HepG2 (cell line): ENCODE measurements around the gene TLE7. TPM values are rescaled to one million over a fixed set of nuclear protein-coding genes. Genes with fewer than 3 reads are reported as not detected.

ENCODE experiments used
- HMGXB3 ChIP-seq: sonication (generic); formaldehyde crosslinking; IDR thresholded peaks from 2 replicates; pipeline ENCODE4 v1.4.0; 2020; ENCODE audit warnings: missing genetic modification reagents, borderline replicate concordance
- HOXA7 ChIP-seq: sonication (generic); formaldehyde crosslinking; IDR thresholded peaks from 2 replicates; pipeline ENCODE4 v1.8.1; 2022; ENCODE audit warnings: mild to moderate bottlenecking, missing genetic modification reagents, moderate library complexity
- KDM1A ChIP-seq: IDR thresholded peaks from 2 replicates; pipeline ENCODE4 v1.6.1; 2016; ENCODE audit warnings: missing compliant biosample characterization
- KDM6A ChIP-seq: IDR thresholded peaks from 2 replicates; pipeline ENCODE4 v1.6.1; 2016; ENCODE audit warnings: low read depth
- KLF9 ChIP-seq: IDR thresholded peaks from 2 replicates; pipeline ENCODE4 v1.6.1; 2016; ENCODE audit warnings: low read depth
- RNF219 ChIP-seq: sonication (generic); formaldehyde crosslinking; IDR thresholded peaks from 2 replicates; pipeline ENCODE4 v1.5.0; 2020; ENCODE audit warnings: mild to moderate bottlenecking, missing genetic modification reagents
- SOX6 ChIP-seq, 2 experiments: fragments of 450-650 bp in 1 of 2; sonication (generic) in 1 of 2; formaldehyde crosslinking in 1 of 2; IDR thresholded peaks; 2 replicates each; pipeline versions ENCODE4 v1.4.0 to v1.6.1; 2017 to 2020; ENCODE audit warnings: antibody characterized with exemption in 1 of 2, mild to moderate bottlenecking in 1 of 2, missing genetic modification reagents in 1 of 2
- TBP ChIP-seq: sonication (generic); formaldehyde crosslinking; IDR thresholded peaks from 2 replicates; pipeline ENCODE4 v1.5.0; 2020; ENCODE audit warnings: missing genetic modification reagents
- ZBTB1 ChIP-seq: sonication (generic); formaldehyde crosslinking; IDR thresholded peaks from 2 replicates; pipeline ENCODE4 v1.4.0; 2020; ENCODE audit warnings: missing genetic modification reagents, borderline replicate concordance
- ZNF230 ChIP-seq: sonication (generic); formaldehyde crosslinking; IDR thresholded peaks from 2 replicates; pipeline ENCODE4 v1.4.0; 2020; ENCODE audit warnings: mild to moderate bottlenecking, missing genetic modification reagents
- ZNF30 ChIP-seq: sonication (generic); formaldehyde crosslinking; IDR thresholded peaks from 2 replicates; pipeline ENCODE4 v1.5.0; 2020; ENCODE audit warnings: mild to moderate bottlenecking, missing genetic modification reagents
- ZNF460 ChIP-seq: sonication (generic); formaldehyde crosslinking; IDR thresholded peaks from 2 replicates; pipeline ENCODE4 v1.5.1; 2020; ENCODE audit warnings: missing genetic modification reagents, mild to moderate bottlenecking, borderline replicate concordance
- ZNF512 ChIP-seq: sonication (generic); formaldehyde crosslinking; IDR thresholded peaks from 2 replicates; pipeline ENCODE4 v1.4.0; 2020; ENCODE audit warnings: mild to moderate bottlenecking, missing genetic modification reagents
- ZNF547 ChIP-seq: sonication (generic); formaldehyde crosslinking; IDR thresholded peaks from 2 replicates; pipeline ENCODE4 v1.5.1; 2020; ENCODE audit warnings: mild to moderate bottlenecking, missing genetic modification reagents
- ZNF574 ChIP-seq: sonication (generic); formaldehyde crosslinking; IDR thresholded peaks from 2 replicates; pipeline ENCODE4 v1.4.0; 2020; ENCODE audit warnings: missing genetic modification reagents
- polyA plus RNA-seq, 8 experiments: library from polyadenylated mRNA; depleted of rRNA in 3 of 8; stranded (reverse) in 7 of 8; unstranded in 1 of 8; fragments of >200 nt; fragmentation: Illumina TruSeq in 4 of 8; extraction: Trizol in 4 of 8; gene quantifications; 2 replicates each; pipeline versions ENCODE4 v1.2.1 to v1.2.3, GENCODE V29; 2011 to 2016; ENCODE audit warnings: low read depth in 4 of 8, missing spikeins in 1 of 8, mixed read lengths in 1 of 8; ENCODE audit not compliant: insufficient read depth in 1 of 8
- total RNA-seq, 5 experiments: library from RNA; depleted of rRNA; stranded (reverse); fragments of >200 nt; fragmentation: Illumina TruSeq; extraction: Trizol; gene quantifications; 2 replicates each; pipeline ENCODE4 v1.2.3, GENCODE V29; 2016; ENCODE audit warnings: low read depth in 1 of 5

TLE7 gene
- total and polyA plus RNA-seq, 2 of the 13 experiments (the other 11 are each of a cell fraction or from before 2014, with no cell fraction given), result not detected

- no peak for TF ChIP-seq ZNF512 (CRISPR knock-in tag)
- TF ChIP-seq ZBTB1, result no peak; the same call in 1 of the 2 replicates
- TF ChIP-seq KDM1A, result peak; percentile 91
- peak; percentile 9; the same call in 1 of the 2 replicates for TF ChIP-seq ZNF460 (CRISPR knock-in tag)
- TF ChIP-seq KLF9 (CRISPR knock-in tag), result peak; percentile 96
- no peak for TF ChIP-seq SOX6 (IDR thresholded peaks at IDR 0.05)
- TF ChIP-seq SOX6 (CRISPR knock-in tag; IDR thresholded peaks at IDR 0.05), result peak; percentile 98
- TF ChIP-seq ZNF230 (CRISPR knock-in tag), result peak; percentile 98
- peak; percentile 94 for TF ChIP-seq ZNF574 (CRISPR knock-in tag)
- TF ChIP-seq HOXA7, result no peak
- TF ChIP-seq TBP (CRISPR knock-in tag), result no peak
- peak; percentile 69; the same call in 1 of the 2 replicates for TF ChIP-seq ZNF30
- no peak for TF ChIP-seq RNF219 (CRISPR knock-in tag)
- no peak; the same call in 1 of the 2 replicates for TF ChIP-seq KDM6A (CRISPR knock-in tag)
- TF ChIP-seq HMGXB3, result no peak
- peak; percentile 93 for TF ChIP-seq ZNF547
These were observed 15.6 kb downstream of the TLE7 start (continued) for GRCh38 chr16:71426069-71426879.
